A549 treated with Hydrocortisone at 1 μM for 4 hours (cell line): Measurements from ENCODE around the gene FOXI1. TPM values are rescaled to one million over a fixed set of nuclear protein-coding genes. Genes with fewer than 3 reads are reported as not detected.

ENCODE experiments used
- total RNA-seq: library from RNA; stranded (reverse); fragments of 200-300 nt; extraction: Qiagen RNA extraction; gene quantifications from 5 replicates; pipeline ENCODE4 v1.2.3, GENCODE V29; 2022

FOXI1 gene
- total RNA-seq = not detected in 5 replicates

DNA sequence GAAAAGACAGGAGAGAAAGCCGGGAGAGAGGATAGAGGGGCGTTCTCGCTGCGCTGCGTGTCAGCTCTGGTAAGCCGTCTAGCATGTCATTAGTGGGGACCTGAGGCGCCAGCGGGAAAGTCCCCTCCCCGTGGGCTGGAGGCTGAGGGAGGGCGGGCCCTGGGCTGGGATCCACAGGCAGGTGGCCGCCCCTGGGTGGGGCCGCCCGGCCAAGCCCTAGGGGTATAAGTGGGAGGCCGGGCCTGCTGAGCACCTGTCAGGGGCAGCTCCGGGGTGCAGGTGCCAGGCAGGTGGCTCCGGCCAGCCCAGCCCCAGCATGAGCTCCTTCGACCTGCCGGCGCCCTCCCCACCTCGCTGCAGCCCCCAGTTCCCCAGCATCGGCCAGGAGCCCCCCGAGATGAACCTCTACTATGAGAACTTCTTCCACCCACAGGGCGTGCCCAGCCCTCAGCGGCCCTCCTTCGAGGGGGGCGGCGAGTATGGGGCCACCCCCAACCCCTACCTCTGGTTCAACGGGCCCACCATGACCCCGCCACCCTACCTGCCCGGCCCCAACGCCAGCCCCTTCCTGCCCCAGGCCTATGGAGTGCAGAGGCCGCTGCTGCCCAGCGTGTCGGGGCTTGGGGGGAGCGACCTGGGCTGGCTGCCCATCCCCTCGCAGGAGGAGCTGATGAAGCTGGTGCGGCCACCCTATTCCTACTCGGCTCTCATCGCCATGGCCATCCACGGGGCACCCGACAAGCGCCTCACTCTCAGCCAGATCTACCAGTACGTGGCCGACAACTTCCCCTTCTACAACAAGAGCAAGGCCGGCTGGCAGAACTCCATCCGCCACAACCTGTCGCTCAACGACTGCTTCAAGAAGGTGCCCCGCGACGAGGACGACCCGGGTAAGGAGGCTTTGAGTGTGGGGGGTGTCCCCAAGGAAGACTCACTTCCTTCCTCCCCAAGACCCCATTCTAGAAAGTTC is at the start of gene FOXI1:
Gene FOXI1 (plus strand): TSS at position 256 of the 970 bp plus-strand sequence. CDS start 61 bp downstream, at position 317.

Other genes starting within 250 kb of the FOXI1 start
- gene INSYN2B, start 125.4 kb upstream of the FOXI1 start, total RNA-seq = 0.12 to 0.25 TPM (median 0.16 TPM) in 5 replicates
- gene C5orf58, start 127.1 kb downstream of the FOXI1 start, total RNA-seq = not detected in 5 replicates
- gene LCP2, start 191.9 kb downstream of the FOXI1 start, total RNA-seq = 0.05 to 0.06 TPM in 2 of 5 replicates, not detected in the others